Effector CD8-positive, alpha-beta T cell (primary cell): Measurements from ENCODE around the gene CD72.
"Not testable (repeated sequence)": the region's sequence is repeated elsewhere in the genome, so short reads cannot be mapped to it uniquely, and the experiment has no call there.

Experiments
- DNase-seq: peaks from one replicate; lab custom pipeline; 2025; lab: John Stamatoyannopoulos, UW

The CD72 gene

DNA sequence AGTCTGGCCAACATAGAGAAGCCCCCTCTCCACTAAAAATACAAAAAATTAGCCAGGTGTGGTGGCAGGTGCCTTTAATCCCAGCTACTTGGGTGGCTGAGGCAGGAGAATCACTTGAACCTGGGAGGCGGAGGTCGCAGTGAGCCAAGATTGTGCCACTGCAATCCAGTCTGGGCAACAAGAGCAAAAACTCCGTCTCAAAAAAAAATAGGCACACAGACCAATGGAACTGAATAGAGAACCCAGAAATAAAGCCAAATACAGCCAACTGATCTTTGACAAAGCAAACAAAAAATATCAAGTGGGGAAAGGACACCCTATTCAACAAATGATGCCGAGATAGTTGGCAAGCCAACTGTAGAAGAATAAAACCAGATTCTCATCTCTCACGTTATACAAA is 29.7 kb downstream of the CD72 start:
- not testable (repeated sequence) for DNase-seq

DNA sequence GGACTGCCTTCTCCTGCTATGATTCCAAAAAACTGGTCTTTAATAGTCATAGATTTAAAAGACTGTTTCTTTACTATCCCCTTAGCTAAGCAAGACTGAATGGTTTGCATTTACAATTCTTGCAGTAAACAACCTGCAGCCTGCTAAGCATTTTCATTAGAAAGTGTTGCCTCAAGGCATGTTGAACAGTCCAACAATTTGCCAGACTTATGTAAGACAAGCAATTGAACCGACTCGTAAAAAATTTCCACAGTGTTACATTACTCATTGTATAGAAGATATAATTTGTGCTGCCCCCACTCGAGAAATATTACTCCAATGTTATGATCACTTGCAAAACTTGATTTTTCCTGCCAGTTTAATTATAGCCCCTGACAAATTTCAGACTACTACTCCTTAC is 33.5 kb downstream of the CD72 start:
- not testable (repeated sequence) for DNase-seq

DNA sequence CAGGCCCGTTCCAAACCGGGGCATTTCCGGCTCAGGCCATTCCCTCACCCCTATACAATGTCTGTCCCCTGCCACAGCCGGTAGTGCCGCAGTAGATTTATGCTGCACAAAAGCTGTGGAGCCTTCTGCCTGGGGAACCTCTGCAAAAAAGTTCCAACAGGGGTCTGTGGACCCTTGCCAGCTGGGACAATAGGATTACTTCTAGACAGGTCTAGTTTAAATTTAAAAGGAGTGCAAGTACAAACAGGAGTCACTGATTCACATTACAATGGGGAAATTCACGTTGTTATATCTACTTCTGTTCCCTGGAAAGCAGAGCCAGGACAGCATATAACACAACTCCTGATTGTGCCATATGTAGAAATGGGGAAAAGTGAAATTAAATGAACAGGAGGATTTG is 34.7 kb downstream of the CD72 start:
- DNase-seq, result not testable (repeated sequence)

DNA sequence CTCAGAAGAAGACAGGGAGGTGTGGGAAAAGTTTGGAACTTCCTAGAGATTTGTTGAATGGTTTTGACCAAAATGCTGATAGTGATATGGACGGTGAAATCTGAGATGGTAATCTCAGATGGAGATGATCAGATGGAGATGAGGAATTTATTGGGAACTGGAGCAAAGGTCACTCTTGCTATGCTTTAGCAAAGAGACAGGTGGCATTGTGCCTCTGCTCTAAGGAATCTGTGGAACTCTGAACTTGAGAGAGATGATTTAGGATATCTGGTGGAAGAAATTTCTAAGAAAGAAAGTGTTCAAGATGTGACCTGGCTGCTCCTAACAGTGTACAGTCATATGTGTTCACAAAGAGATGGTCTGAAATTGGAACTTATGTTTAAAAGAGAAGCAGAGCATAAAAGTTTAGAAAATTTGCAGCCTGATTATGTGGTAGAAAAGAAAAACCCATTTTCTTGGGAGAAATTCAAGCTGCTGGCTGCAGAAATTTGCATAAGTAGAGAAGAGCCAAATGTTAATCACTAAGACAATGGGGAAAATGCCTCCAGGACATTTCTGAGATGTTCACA is 38.5 kb downstream of the CD72 start:
- DNase-seq, result not testable (repeated sequence)

DNA sequence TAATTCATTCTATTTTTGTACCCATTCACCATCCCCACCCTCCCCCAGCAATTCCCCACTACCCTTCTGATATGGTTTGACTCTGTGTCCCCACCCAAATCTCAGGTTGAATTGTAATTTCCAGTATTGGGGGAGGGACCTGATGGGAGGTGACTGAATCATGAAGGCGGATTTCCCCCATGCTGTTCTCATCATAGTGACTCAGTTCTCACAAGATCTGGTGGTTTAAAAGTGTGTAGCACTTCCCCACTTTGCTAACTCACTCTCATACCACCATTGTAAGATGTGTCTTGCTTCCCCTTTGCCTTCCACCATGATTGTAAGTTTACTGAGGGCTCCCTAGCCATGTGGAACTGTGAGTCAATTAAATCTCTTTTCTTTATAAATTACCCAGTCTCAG is 39.1 kb downstream of the CD72 start:
- no peak for DNase-seq

DNA sequence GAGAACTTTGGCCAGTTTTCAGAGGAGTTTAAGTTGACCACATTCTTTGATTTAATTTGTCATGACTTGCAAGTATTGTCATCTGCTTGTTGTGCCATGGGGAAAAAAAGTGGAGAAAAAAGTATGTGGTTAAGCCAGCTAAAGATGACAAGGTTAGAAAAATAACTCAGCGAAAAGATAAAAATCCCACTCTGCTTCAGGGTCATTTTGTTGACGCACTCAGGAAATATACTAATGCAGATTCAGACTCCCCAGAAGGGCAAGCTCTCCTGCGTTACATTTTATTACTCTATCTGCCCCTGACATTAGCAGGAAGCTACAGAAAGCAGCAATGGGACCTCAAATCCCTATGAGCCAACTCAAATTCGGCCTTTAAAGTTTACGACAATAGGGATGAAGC is 40.7 kb downstream of the CD72 start:
- no peak for DNase-seq

DNA sequence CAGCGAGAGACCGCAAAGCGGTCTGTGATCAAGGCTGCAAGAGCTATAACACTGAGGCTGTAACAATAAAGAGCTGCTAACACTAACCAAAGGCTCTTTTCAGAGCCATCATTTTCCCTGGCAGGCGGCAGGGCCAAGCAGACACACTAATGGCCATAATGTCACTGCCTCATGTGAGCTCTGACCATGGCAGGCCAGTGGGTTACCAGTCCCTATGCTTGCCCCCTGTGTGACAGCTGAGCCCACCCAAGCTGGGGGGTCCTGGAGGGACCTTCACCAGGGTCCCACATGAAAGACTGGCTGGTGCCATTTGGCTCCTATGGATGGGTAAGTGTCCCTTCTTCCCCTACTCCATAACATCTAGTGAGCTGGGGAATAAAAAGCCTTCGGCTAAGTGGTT is 42.7 kb downstream of the CD72 start:
- no peak for DNase-seq

DNA sequence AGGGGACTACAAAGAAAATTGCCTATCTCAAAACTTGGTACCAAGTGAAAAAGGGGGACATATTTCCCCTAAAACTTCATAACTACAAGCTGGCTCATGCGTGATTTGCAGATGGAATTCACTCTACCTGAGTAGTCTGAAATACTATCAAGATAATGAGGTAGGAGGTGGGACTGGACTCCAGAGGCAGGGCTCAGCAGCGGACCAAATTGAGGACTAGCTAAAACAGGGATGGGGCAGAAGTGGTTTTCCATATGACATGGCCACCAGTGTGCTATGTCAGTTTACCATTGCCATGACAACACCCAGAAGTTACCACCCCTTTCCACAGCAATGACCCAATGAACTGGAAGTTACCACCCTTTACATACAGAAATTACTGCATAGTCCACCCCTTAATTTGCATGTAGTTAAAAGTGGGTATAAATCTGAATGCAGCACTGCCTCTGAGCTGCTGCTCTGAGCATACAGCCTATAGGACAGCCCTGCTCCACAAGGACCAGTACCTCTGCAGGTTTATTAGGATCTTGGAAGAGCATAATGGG is 43.6 kb downstream of the CD72 start:
- DNase-seq, result no peak

DNA sequence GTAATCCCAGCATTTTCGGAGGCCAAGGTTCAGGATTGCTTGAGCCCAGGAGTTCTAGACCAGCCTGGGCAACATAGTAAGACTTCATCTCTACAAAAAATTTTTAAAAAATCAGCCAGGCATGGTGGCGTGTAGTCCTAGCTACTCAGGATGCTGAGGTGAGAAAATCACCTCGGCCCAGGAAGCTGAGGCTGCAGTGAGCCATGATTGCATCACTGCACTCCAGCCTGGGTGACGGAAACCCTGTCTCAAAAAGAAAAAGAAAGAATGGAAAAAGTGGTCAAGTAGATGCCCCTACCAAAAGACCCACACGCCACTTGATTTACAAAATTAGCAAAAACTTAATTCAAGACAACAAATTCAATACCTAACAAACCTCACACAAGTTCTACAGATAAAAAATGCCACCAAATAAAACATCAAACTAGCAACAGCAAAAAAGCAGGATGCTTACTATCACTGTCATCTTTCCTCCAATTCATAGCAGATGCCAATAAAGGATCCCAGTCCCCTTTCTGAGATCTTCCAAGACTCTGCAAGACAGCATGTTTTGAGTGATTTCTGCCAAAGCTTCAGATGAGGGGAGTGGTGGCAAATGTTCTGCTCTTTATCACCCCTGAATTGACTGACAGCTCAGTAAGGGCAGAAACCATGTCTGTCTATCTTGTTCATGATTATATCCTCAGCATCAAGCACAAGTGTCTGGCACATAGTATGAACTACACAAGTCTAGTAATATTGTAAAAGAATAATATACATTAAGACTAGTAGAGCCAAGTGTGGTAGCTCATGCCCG is 47.3 kb downstream of the CD72 start:
- no peak for DNase-seq

DNA sequence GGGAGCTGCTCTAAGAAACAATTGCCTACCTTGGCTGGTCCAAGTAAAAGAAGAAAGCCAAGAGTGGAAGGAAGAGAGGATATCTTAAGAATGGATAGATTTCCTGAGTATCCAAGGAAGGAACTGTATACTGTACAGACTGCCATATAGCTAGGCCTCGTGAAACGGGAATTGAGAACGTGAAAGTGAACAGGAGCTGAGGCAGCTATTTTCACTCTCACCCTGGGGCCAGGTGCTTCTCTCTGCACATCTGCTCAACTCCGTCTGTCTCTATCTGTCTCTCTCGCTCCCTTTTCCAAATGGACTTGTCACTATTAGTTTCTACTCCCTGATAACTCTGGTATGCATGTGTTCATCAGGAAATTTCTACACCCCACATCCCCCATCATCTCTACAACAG is 49.0 kb downstream of the CD72 start:
- DNase-seq, result no peak

DNA sequence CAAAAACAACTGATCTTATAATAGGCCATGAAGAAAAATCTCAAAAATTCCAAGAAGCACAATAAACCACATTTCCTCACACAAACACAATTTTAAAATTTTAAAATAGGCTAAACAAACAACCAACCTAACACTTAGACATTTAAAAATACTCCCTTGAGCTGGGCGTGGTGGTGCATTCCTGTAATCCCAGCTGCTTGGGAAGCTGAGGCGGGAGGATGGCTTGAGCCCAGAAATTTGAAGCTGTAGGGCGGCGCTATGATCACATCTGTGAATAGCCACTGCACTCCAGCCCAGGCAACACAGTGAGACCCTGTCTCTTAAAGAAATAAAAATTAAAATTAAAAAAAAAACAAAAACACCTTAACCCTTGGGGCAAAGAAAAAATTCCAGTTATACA is 50.0 kb downstream of the CD72 start:
- no peak for DNase-seq

DNA sequence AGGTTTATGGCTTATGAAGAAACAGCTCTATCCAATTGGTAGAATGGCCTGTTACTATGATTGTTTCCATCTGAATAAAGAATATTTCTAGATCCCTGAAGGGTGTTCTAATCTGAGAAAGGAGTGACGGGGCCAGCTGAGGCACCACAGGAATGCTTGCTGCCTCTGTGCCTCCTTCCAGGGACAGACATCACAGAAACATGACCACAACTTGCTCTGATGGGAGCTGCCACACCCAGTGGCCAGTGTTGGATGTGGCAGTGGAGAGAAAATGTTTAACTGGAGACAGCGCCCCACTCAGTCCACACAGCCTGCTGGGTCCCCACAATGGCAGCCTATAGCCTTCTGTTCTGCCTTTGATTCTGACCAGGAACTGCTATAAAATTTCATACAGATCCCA is 51.8 kb downstream of the CD72 start:
- no peak for DNase-seq

DNA sequence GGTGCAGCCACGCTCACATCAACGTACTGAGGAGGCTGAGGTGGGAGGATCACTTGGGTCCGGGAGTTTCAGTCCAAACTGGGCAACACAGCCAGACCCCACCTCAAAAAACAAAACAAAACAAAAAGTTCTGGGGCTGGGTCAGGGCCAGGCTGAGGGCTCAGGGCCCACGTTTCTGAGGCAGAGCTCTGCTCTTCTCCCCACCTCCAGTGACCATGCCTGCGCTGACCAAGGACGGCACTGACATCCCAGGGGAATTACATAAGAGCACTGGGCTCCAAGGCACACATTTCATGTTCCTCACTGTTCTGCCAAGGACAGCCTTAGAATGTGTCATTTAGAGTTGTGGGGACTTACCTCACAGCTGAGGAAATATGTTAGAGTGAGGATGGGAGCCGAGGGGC is 53.6 kb downstream of the CD72 start:
- no peak for DNase-seq

DNA sequence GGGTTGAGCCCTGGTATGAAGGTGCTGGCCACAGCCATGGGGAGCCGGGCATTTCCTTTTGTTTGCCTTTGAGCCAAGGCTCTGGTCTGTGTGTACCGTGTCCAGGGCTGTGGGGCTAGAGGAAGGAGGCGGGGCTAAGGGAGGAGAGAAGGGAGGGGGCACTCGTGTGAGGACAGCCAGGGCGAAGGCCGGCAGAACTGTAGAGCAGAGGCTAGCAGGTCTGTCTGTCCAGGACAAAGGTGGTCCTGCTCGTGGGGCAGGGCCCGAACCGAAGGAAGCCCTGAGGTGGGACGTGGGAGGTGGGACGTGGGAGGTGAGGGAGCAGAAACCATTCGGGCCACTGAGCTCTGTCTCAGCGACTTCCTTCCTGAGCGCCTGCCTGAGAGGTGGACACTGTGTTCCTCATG is 54.4 kb downstream of the CD72 start:
- no peak for DNase-seq

DNA sequence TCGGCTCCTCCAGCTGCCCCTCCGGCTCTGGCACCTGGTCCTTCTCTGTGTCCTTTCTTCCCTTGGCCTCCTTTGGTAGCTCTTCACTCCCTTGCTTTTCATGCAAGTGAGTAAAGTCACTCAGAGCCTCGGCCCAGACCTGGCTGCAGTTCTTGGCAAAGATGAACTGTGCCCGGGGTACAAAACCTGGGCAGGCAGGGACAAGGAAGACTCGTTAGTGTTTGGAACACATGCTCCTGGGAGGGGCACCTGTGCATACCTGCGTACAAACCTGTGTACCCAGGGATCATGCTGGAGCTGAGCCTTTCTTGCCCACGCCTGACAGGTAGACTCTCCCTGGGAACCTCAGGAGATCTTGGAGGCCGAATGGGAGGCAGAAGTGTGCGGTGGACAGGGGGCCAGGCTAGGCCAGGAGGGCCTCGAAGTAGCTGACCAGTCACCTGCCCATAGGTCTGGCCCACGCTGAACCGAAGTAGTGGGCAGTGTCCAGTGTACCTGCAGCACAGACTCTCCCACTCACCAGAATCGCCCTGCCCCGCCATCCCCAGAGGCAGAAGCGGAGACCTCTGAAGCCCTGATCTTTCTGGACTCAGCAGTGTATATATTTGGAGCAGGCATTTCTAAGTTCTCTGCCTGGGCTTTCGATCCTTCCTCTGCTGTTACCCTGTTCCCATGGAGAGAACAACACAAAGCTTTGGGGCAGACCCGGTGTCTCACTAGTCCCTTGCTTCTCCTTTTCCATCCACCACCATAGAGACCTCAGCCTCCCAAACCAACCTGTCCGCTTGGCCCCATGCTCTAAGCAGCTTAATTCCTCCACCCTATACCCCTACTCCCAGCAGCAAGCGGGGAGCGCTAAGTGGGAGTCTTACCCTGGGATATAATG is 55.1 kb downstream of the CD72 start:
- DNase-seq, result no peak

DNA sequence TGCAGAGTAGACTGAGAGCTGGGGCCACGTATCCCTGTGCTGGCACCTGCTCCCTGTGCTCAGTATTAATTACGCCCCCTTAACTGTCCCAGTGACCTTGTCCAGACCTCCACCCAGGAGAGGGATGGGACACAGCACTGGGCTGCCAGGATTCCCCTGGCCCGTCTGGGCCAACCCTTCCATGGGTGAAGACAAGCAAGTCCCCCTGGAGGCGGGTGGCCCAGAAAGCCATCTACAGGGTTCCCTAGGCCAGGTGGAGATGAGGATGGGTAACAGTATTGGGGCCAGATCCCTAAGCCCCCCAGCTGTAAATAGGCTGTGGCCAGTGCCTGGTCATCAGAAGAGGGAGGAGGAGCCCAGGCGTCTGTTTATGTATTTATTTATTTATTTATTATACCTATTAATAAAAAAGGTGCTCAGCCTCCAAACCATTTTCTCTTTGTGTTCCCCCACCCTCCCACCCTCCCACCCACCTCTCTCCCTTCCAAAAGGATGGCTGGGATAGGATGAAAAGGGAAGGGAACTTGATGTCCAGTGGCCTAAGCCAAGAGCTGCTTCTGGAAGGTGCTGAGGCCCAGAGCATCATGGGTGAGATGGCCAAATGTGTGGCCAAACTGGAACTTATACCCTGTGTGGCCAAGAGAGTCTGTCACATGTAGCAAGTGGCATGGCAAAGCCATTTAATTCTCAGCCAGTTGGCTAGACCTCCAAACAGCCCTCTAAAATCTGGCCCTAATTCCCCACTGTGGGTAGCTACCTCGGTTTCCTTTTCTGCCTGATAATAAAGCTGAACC is 56.5 kb downstream of the CD72 start:
- no peak for DNase-seq

DNA sequence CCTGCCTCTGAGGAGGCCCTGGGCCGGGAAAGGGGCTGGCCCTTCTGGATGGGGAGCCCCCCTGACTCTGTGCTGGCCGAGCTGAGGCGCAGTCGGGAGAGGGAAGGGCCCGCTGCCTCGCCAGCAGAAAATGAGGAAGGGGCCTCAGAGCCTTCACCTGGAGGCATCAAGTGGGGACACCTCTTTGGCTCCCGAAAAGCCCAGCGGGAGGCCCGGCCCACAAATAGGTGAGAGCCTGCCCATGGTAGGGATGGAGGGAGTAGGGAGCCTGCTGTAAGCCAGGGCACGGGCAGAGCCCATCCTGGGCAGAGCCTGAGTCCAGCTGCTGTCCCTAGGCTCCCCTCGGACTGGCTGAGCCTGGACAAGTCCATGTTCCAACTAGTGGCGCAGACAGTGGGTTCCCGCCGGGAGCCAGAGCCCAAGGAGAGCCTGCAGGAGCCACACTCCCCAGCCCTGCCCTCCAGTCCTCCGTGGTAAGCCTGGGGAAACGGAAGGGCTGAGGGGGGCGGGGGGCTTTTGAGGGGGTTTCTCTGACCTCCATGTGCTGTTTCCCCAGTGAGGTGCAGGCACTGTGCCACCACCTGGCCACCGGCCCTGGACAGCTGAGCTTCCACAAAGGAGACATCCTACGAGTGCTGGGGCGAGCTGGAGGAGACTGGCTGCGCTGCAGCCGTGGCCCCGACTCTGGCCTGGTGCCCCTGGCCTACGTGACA is 57.4 kb downstream of the CD72 start:
- DNase-seq, result no peak
